HepG2 (cell line): ENCODE data around the gene FYB1. TPM values are rescaled to one million over a fixed set of nuclear protein-coding genes. Genes with fewer than 3 reads are reported as not detected.

Experiments used
- FOXC1 ChIP-seq: sonication (generic); formaldehyde crosslinking; IDR thresholded peaks from 2 replicates; pipeline ENCODE4 v1.8.0; 2022; ENCODE audit warnings: mild to moderate bottlenecking, missing genetic modification reagents, borderline replicate concordance
- HHEX ChIP-seq: IDR thresholded peaks from 2 replicates; pipeline ENCODE4 v1.6.1; 2016; ENCODE audit warnings: control low read depth
- KAT8 ChIP-seq: IDR thresholded peaks from 2 replicates; pipeline ENCODE4 v1.6.1; 2016; ENCODE audit warnings: missing genetic modification reagents, missing compliant biosample characterization
- KLF12 ChIP-seq: sonication (generic); formaldehyde crosslinking; IDR thresholded peaks from 2 replicates; pipeline ENCODE4 v1.4.0; 2020; ENCODE audit warnings: missing genetic modification reagents, borderline replicate concordance
- MATR3 ChIP-seq: sonication (generic); formaldehyde crosslinking; IDR thresholded peaks from 2 replicates; pipeline ENCODE4 v1.4.0; 2020; ENCODE audit warnings: missing genetic modification reagents
- MBD4 ChIP-seq: IDR thresholded peaks from 2 replicates; pipeline ENCODE4 v1.6.1; 2012; ENCODE audit warnings: low read length, inconsistent platforms, borderline replicate concordance
- MED13 ChIP-seq: sonication (generic); formaldehyde crosslinking; IDR thresholded peaks from 2 replicates; pipeline ENCODE4 v1.5.0; 2020; ENCODE audit warnings: missing genetic modification reagents
- MTF1 ChIP-seq: sonication (generic); formaldehyde crosslinking; IDR thresholded peaks from 2 replicates; pipeline ENCODE4 v1.5.0; 2020; ENCODE audit warnings: missing genetic modification reagents
- MYC ChIP-seq: sonication (generic); formaldehyde crosslinking; IDR thresholded peaks from 2 replicates; pipeline ENCODE4 v1.9.0; 2021; ENCODE audit warnings: missing genetic modification reagents, borderline replicate concordance
- NFE2 ChIP-seq: sonication (generic); formaldehyde crosslinking; IDR thresholded peaks from 2 replicates; pipeline ENCODE4 v1.4.0; 2020; ENCODE audit warnings: missing genetic modification reagents
- PHF21A ChIP-seq: sonication (generic); formaldehyde crosslinking; IDR thresholded peaks from 2 replicates; pipeline ENCODE4 v1.5.0; 2020; ENCODE audit warnings: mild to moderate bottlenecking, missing genetic modification reagents
- PITX1 ChIP-seq: sonication (generic); formaldehyde crosslinking; IDR thresholded peaks from 2 replicates; pipeline ENCODE4 v1.5.1; 2020; ENCODE audit warnings: mild to moderate bottlenecking, missing genetic modification reagents
- RBAK ChIP-seq: sonication (generic); formaldehyde crosslinking; IDR thresholded peaks from 2 replicates; pipeline ENCODE4 v1.5.1; 2020; ENCODE audit warnings: mild to moderate bottlenecking, missing genetic modification reagents
- SIX4 ChIP-seq: sonication (generic); formaldehyde crosslinking; IDR thresholded peaks from 2 replicates; pipeline ENCODE4 v1.4.0; 2020; ENCODE audit warnings: missing genetic modification reagents
- SP2 ChIP-seq: sonication (generic); formaldehyde crosslinking; IDR thresholded peaks from 2 replicates; pipeline ENCODE4 v1.5.1; 2020; ENCODE audit warnings: mild to moderate bottlenecking, missing genetic modification reagents
- SP5 ChIP-seq: IDR thresholded peaks from 2 replicates; pipeline ENCODE4 v1.6.1; 2016; ENCODE audit warnings: low read depth, borderline replicate concordance
- XBP1 ChIP-seq: sonication (generic); formaldehyde crosslinking; IDR thresholded peaks from 2 replicates; pipeline ENCODE4 v1.5.0; 2020; ENCODE audit warnings: missing genetic modification reagents
- ZNF296 ChIP-seq: sonication (generic); formaldehyde crosslinking; conservative IDR thresholded peaks from 2 replicates; pipeline ENCODE4 v1.5.0; 2020; ENCODE audit warnings: mild to moderate bottlenecking, missing genetic modification reagents
- ZNF44 ChIP-seq: sonication (generic); formaldehyde crosslinking; IDR thresholded peaks from 2 replicates; pipeline ENCODE4 v1.5.1; 2020; ENCODE audit warnings: mild to moderate bottlenecking, missing genetic modification reagents
- ZNF460 ChIP-seq: sonication (generic); formaldehyde crosslinking; IDR thresholded peaks from 2 replicates; pipeline ENCODE4 v1.5.1; 2020; ENCODE audit warnings: missing genetic modification reagents, mild to moderate bottlenecking, borderline replicate concordance
- ZNF468 ChIP-seq: sonication (generic); formaldehyde crosslinking; IDR thresholded peaks from 2 replicates; pipeline ENCODE4 v1.8.0; 2022; ENCODE audit warnings: mild to moderate bottlenecking, moderate library complexity, missing genetic modification reagents
- ZNF558 ChIP-seq: sonication (generic); formaldehyde crosslinking; IDR thresholded peaks from 2 replicates; pipeline ENCODE4 v1.9.0; 2022; ENCODE audit warnings: mild to moderate bottlenecking, missing genetic modification reagents, borderline replicate concordance
- ZNF737 ChIP-seq: sonication (generic); formaldehyde crosslinking; IDR thresholded peaks from 2 replicates; pipeline ENCODE4 v1.5.0; 2020; ENCODE audit warnings: missing genetic modification reagents, mild to moderate bottlenecking, borderline replicate concordance
- ZNF83 ChIP-seq: sonication (generic); formaldehyde crosslinking; IDR thresholded peaks from 2 replicates; pipeline ENCODE4 v1.4.0; 2020; ENCODE audit warnings: missing genetic modification reagents, mild to moderate bottlenecking, borderline replicate concordance
- ZZZ3 ChIP-seq: sonication (generic); formaldehyde crosslinking; IDR thresholded peaks from 2 replicates; pipeline ENCODE4 v1.4.0; 2020; ENCODE audit warnings: missing genetic modification reagents, mild to moderate bottlenecking, borderline replicate concordance
- polyA plus RNA-seq, 8 experiments: library from polyadenylated mRNA; depleted of rRNA in 3 of 8; stranded (reverse) in 7 of 8; unstranded in 1 of 8; fragments of >200 nt; fragmentation: Illumina TruSeq in 4 of 8; extraction: Trizol in 4 of 8; gene quantifications; 2 replicates each; pipeline versions ENCODE4 v1.2.1 to v1.2.3, GENCODE V29; 2011 to 2016; ENCODE audit warnings: low read depth in 4 of 8, missing spikeins in 1 of 8, mixed read lengths in 1 of 8; ENCODE audit not compliant: insufficient read depth in 1 of 8
- total RNA-seq, 5 experiments: library from RNA; depleted of rRNA; stranded (reverse); fragments of >200 nt; fragmentation: Illumina TruSeq; extraction: Trizol; gene quantifications; 2 replicates each; pipeline ENCODE4 v1.2.3, GENCODE V29; 2016; ENCODE audit warnings: low read depth in 1 of 5
- TF ChIP-seq, protein P1 (sequence below): sonication (generic); formaldehyde crosslinking; IDR thresholded peaks from 2 replicates; pipeline ENCODE4 v1.4.0; 2020; ENCODE audit warnings: missing genetic modification reagents, borderline replicate concordance
- TF ChIP-seq, protein P2 (sequence below): sonication (generic); formaldehyde crosslinking; IDR thresholded peaks from 2 replicates; pipeline ENCODE4 v1.4.0; 2020; ENCODE audit warnings: missing genetic modification reagents, mild to moderate bottlenecking, borderline replicate concordance

The FYB1 gene
- total and polyA plus RNA-seq, 2 of the 13 experiments (the other 11 are each of a cell fraction or from before 2014, with no cell fraction given), result 0.03 TPM; not detected in 1

DNA sequence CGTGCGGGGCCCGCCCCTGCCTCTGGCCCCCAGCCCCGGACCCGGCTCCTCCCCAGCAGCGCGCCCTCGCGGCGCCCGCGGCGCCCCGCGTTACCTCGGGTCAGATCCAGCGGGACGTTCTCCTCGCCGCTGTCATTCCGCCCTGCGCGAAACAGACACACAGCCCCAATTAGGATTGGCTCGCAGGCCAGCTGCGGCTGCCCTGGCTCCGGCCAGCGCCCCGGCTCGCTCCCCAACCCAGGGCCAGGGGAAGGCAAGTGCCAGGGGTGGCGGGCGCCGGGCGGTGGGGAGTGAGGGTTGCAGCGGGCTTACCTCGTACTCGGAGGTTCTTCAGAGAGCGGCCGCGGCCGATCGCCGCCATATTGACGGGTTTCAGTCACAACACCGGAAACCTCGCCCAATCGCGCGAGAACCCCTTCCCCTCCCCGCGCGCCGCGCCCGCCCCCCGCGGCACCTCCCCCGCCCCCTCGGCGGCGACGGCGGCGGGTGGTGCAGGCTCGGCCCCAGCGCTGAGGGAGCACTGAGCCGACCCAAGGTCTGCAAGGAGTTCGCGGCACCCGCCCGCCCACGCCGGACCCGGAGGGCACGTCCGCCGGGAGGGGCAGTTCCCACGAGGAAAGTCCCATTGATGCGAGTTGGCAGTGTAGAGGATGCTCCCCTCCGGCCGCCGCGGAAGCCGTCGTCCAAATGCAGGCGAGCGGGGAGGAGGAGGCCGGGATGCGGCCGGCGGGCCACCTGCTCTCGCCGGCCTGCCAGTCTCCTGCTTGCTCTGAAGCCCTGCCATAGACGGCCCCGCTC is 145.1 kb downstream of the FYB1 start, which contains the start of gene RICTOR (continued):
- peak; percentile 27; the same call in 1 of the 2 replicates for TF ChIP-seq ZNF460 (CRISPR knock-in tag)
- peak; percentile 33; the same call in 1 of the 2 replicates for TF ChIP-seq PHF21A
- TF ChIP-seq ZNF737 (CRISPR knock-in tag), result no peak
- TF ChIP-seq FOXC1 (CRISPR knock-in tag), result no peak
- TF ChIP-seq HHEX (CRISPR knock-in tag), result no peak
- no peak for TF ChIP-seq NFE2 (CRISPR knock-in tag)
- TF ChIP-seq, protein P1, sequence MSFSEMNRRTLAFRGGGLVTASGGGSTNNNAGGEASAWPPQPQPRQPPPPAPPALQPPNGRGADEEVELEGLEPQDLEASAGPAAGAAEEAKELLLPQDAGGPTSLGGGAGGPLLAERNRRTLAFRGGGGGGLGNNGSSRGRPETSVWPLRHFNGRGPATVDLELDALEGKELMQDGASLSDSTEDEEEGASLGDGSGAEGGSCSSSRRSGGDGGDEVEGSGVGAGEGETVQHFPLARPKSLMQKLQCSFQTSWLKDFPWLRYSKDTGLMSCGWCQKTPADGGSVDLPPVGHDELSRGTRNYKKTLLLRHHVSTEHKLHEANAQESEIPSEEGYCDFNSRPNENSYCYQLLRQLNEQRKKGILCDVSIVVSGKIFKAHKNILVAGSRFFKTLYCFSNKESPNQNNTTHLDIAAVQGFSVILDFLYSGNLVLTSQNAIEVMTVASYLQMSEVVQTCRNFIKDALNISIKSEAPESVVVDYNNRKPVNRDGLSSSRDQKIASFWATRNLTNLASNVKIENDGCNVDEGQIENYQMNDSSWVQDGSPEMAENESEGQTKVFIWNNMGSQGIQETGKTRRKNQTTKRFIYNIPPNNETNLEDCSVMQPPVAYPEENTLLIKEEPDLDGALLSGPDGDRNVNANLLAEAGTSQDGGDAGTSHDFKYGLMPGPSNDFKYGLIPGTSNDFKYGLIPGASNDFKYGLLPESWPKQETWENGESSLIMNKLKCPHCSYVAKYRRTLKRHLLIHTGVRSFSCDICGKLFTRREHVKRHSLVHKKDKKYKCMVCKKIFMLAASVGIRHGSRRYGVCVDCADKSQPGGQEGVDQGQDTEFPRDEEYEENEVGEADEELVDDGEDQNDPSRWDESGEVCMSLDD, result no peak; the same call in 1 of the 2 replicates
- TF ChIP-seq ZZZ3, result no peak; the same call in 1 of the 2 replicates
- TF ChIP-seq XBP1, result no peak
- TF ChIP-seq MATR3 (CRISPR knock-in tag), result no peak
- 0 out of 2 replicates have a peak, but pooled peaks have one; percentile 23 for TF ChIP-seq SP2
- no peak for TF ChIP-seq MTF1 (CRISPR knock-in tag)
- TF ChIP-seq KAT8, result peak; percentile 72
- no peak; the same call in 1 of the 2 replicates for TF ChIP-seq MED13 (CRISPR knock-in tag)
- no peak for TF ChIP-seq ZNF83
- peak; percentile 85; the same call in 1 of the 2 replicates for TF ChIP-seq KLF12 (CRISPR knock-in tag)
- TF ChIP-seq ZNF296 (CRISPR knock-in tag), result no peak
- TF ChIP-seq ZNF558 (CRISPR knock-in tag), result no peak
- TF ChIP-seq, protein P2, sequence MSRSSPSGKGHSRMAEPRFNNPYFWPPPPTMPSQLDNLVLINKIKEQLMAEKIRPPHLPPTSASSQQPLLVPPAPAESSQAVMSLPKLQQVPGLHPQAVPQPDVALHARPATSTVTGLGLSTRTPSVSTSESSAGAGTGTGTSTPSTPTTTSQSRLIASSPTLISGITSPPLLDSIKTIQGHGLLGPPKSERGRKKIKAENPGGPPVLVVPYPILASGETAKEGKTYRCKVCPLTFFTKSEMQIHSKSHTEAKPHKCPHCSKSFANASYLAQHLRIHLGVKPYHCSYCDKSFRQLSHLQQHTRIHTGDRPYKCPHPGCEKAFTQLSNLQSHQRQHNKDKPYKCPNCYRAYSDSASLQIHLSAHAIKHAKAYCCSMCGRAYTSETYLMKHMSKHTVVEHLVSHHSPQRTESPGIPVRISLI (CRISPR knock-in tag), result no peak; the same call in 1 of the 2 replicates
- TF ChIP-seq PITX1 (CRISPR knock-in tag), result 0 out of 2 replicates have a peak, but pooled peaks have one; percentile 6
- TF ChIP-seq ZNF44 (CRISPR knock-in tag), result no peak
- TF ChIP-seq MBD4, result no peak
- TF ChIP-seq RBAK (CRISPR knock-in tag), result no peak
- peak; percentile 50; the same call in 1 of the 2 replicates for TF ChIP-seq ZNF468 (CRISPR knock-in tag)
- TF ChIP-seq SIX4 (CRISPR knock-in tag), result no peak
- peak; percentile 83 for TF ChIP-seq MYC (CRISPR knock-in tag)
- peak; percentile 50 for TF ChIP-seq SP5 (CRISPR knock-in tag)
